Calu3 (cell line): ENCODE results near the gene SLC49A3. TPM values are rescaled to one million over a fixed set of nuclear protein-coding genes. Genes with fewer than 3 reads are reported as not detected.
"Not testable (repeated sequence)": the region's sequence is repeated elsewhere in the genome, so short reads cannot be mapped to it uniquely, and the experiment has no call there.

Source experiments
- BruUV-seq: library from RNA; stranded (reverse); fragments of 400-500 nt; replicated peaks from 2 replicates; lab custom pipeline; 2021; lab: Mats Ljungman, UMichigan
- CTCF ChIA-PET: fragments of 300-600 bp; sonication (Branson Sonifier 250); formaldehyde crosslinking; loops from one replicate; lab custom pipeline; 2022; ENCODE audit warnings: antibody characterized with exemption; lab: Charles Lee
- DNase-seq: peaks from one replicate; pipeline ENCODE4 v3.0.0; 2022
- H3K27ac Mint-ChIP-seq: one replicate; pipeline ENCODE4 v1.8.0; 2022; ENCODE audit warnings: mixed read lengths; ENCODE audit not compliant: unreplicated experiment
- H3K27me3 Mint-ChIP-seq: one replicate; pipeline ENCODE4 v1.8.0; 2022; ENCODE audit warnings: mixed read lengths; ENCODE audit not compliant: unreplicated experiment
- H3K36me3 Mint-ChIP-seq: one replicate; pipeline ENCODE4 v1.8.0; 2022; ENCODE audit warnings: mild to moderate bottlenecking, moderate library complexity, mixed read lengths; ENCODE audit not compliant: insufficient read depth, unreplicated experiment
- H3K4me1 Mint-ChIP-seq: one replicate; pipeline ENCODE4 v1.8.0; 2022; ENCODE audit warnings: mild to moderate bottlenecking, low read depth, mixed read lengths; ENCODE audit not compliant: unreplicated experiment
- H3K4me3 Mint-ChIP-seq: one replicate; pipeline ENCODE4 v1.8.0; 2022; ENCODE audit warnings: mild to moderate bottlenecking, low read depth, moderate library complexity, mixed read lengths; ENCODE audit not compliant: unreplicated experiment
- H3K9me3 Mint-ChIP-seq: one replicate; pipeline ENCODE4 v1.8.0; 2022; ENCODE audit warnings: low read depth, mixed read lengths; ENCODE audit not compliant: unreplicated experiment
- intact Hi-C: fragments of 100-400 bp; cut with micrococcal nuclease; formaldehyde crosslinking; loops from one replicate; pipeline ENCODE4 v1.10.0; 2022; ENCODE audit not compliant: unreplicated experiment
- total RNA-seq: library from RNA; stranded (reverse); gene quantifications from 2 replicates; pipeline ENCODE4 v1.2.3, GENCODE V29; 2022
- TF ChIP-seq, protein P1 (sequence below): fragments of 200-600 bp; IDR thresholded peaks from one replicate; pipeline ENCODE4 v1.8.0; 2022; ENCODE audit warnings: antibody characterized with exemption; ENCODE audit not compliant: unreplicated experiment

The SLC49A3 gene
- total RNA-seq, 1 experiment from 2014 or later: 0.40 TPM

DNA sequence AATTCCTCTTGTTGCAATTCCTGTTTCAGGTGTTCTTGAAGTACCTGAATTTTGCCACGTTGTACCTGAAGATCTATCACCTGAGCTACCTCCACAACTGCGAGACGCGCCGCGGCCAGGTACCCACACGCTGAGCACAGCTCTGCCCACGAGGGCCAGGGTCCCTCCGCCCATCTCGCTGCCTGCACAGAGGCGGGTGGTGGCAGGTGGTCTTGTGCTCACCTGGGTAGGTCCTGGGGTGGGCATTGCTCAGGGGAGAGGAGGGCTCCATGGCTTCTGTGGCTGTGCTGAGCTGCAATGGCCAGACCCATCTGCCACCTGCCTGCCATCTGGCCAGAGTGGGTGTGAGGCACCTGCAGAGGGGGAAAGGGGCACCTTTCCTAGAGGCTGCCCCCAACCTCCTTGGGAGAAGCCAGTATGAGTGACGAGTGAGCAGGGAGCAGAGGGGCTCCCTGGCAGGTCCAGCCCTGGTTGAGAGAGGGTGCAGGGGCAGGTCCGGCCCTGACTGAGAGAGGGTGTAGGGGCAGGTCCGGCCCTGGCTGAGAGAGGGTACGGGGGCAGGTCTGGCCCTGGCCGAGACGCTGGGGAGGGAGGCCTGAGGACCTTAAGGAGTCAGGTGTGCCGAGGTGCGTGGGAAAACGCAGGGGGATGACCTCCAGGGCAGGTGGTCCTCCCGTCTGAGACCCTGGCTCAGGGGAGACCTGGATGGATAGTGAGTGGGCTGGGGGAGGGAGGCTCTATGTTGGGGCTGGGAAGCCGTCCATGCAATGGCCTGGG lies 52.9 kb downstream of the SLC49A3 start:
- CTCF ChIA-PET: no interaction called here
- Mint-ChIP-seq H3K4me3 (no peak overlapping the region), H3K27ac (no peak overlapping the region), H3K9me3 (peaks cover 13% of the 10 kb centered on the region), H3K4me1 (no peaks in the 10 kb centered on the region), H3K27me3 (no peaks in the 10 kb centered on the region), H3K36me3 (no peaks in the 10 kb centered on the region)
- BruUV-seq: no TSS peak
- no peak for DNase-seq
- TF ChIP-seq, protein P1, sequence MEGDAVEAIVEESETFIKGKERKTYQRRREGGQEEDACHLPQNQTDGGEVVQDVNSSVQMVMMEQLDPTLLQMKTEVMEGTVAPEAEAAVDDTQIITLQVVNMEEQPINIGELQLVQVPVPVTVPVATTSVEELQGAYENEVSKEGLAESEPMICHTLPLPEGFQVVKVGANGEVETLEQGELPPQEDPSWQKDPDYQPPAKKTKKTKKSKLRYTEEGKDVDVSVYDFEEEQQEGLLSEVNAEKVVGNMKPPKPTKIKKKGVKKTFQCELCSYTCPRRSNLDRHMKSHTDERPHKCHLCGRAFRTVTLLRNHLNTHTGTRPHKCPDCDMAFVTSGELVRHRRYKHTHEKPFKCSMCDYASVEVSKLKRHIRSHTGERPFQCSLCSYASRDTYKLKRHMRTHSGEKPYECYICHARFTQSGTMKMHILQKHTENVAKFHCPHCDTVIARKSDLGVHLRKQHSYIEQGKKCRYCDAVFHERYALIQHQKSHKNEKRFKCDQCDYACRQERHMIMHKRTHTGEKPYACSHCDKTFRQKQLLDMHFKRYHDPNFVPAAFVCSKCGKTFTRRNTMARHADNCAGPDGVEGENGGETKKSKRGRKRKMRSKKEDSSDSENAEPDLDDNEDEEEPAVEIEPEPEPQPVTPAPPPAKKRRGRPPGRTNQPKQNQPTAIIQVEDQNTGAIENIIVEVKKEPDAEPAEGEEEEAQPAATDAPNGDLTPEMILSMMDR: no peak
- intact Hi-C loops: no loop called here

DNA sequence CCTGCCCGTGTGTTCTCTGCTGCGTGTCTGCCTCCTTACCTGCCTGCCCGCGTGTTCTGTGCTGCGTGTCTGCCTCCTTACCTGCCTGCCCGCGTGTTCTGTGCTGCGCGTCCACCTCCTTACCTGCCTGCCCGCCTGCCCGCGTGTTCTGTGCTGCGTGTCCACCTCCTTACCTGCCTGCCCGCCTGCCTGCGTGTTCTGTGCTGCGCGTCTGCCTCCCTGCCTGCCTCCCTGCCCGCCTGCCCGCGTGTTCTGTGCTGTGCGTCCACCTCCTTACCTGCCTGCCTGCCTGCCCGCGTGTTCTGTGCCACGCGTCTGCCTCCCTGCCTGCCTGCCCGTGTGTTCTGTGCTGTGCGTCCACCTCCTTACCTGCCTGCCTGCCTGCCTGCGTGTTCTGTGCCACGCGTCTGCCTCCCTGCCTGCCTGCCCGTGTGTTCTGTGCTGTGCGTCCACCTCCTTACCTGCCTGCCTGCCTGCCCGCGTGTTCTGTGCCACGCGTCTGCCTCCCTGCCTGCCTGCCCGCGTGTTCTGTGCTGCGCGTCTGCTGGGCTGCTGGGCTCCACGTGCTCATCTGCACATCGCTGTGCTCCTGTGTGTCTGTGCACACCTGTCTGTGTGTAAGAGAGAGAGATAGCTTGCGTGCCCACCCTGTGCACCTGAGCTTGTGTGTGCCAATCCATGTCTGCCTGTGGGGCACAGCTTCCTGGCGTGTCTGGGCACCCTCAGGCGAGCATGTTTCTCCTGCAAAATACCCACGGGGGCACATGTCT lies 53.7 kb downstream of the SLC49A3 start:
- H3K9me3 Mint-ChIP-seq: peaks cover 14% of the 10 kb centered on the region
- BruUV-seq, CTCF ChIA-PET, DNase-seq, H3K4me3 Mint-ChIP-seq, H3K4me1 Mint-ChIP-seq, H3K36me3 Mint-ChIP-seq, H3K27ac Mint-ChIP-seq, H3K27me3 Mint-ChIP-seq, intact Hi-C loops: not testable (repeated sequence)

DNA sequence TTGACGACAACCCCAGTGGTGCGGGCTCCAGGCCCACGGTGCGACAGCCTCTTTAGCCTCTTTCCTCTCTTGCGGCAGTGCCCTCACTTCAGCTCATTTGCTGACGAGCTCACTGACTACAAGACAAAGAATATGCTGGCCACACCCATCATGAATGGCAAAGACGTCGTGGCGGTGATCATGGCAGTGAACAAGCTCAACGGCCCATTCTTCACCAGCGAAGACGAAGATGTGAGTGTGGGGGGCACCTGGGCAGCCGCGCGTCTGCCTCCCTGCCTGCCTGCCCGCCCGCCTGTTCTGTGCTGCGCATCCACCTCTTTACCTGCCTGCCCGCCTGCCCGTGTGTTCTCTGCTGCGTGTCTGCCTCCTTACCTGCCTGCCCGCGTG lies 54.4 kb downstream of the SLC49A3 start:
- no peak for DNase-seq
- TF ChIP-seq, protein P1: no peak
- H3K4me3 Mint-ChIP-seq: no peak overlapping the region
- H3K4me1 Mint-ChIP-seq: no peaks in the 10 kb centered on the region
- no peaks in the 10 kb centered on the region for H3K27me3 Mint-ChIP-seq
- BruUV-seq: no TSS peak
- H3K27ac Mint-ChIP-seq: no peak overlapping the region
- H3K36me3 Mint-ChIP-seq: peaks cover 6% of the 10 kb centered on the region
- peaks cover 16% of the 10 kb centered on the region for H3K9me3 Mint-ChIP-seq
- CTCF ChIA-PET: no interaction called here
- intact Hi-C loops: no loop called here

DNA sequence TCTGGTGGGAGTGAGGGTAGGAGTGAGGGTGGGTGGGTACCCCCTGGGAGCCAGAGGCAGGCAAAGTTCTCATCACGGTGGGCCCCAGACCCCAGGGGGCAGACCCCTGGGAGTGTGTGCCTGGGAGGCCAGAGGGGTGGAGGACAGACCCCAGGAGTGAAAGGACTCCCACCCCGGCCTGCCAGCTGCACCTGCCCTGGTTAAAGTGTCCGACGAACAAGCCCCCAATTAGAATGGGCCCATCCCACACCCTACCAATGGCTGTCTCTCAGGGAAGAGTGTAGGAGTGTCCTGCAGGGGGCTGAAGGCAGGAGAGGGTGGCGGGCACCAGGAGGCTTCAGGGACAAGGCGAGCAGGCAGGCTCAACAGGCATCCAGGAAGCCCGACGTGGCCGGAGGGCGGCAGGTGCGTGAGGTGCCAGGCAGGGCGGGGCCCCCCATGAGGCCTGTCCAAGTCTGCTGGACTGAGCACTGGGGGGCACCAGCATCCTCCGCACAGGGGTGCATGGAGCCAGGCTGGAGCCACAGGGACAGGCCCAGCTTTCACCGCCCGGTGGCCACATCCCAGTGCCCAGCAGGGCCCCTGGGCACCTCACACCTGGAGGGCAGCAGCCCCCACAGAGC lies 54.9 kb downstream of the SLC49A3 start:
- Mint-ChIP-seq H3K27me3 (no peaks in the 10 kb centered on the region), H3K36me3 (peaks cover 7% of the 10 kb centered on the region), H3K4me3 (no peak overlapping the region), H3K27ac (no peak overlapping the region), H3K9me3 (peaks cover 16% of the 10 kb centered on the region), H3K4me1 (no peaks in the 10 kb centered on the region)
- TF ChIP-seq, protein P1: no peak
- CTCF ChIA-PET: no interaction called here
- intact Hi-C loops: no loop called here
- no TSS peak for BruUV-seq
- DNase-seq: no peak
